Sigmoid colon (tissue), 4 donors: ENCODE results near the gene TRAIP.

Source experiments
- CTCF ChIP-seq, 4 experiments: fragments of 450-650 bp in 3 of 4; fragments of 200-600 bp in 1 of 4; IDR thresholded peaks; one replicate each; pipeline ENCODE4 v1.5.1; 2016 to 2019; ENCODE audit warnings: antibody characterized with exemption in 4 of 4, mild to moderate bottlenecking in 3 of 4, moderate library complexity in 2 of 4
- POLR2A ChIP-seq, 2 donors: fragments of 450-650 bp; IDR thresholded peaks; one replicate each; pipeline ENCODE4 v1.6.1; 2016; ENCODE audit warnings: antibody characterized with exemption in 2 of 2, mild to moderate bottlenecking in 2 of 2, moderate library complexity in 2 of 2
- POLR2AphosphoS5 ChIP-seq, 4 donors: sonication (generic); formaldehyde crosslinking; IDR thresholded peaks; one replicate each; pipeline ENCODE4 v1.6.1; 2017; ENCODE audit warnings: antibody characterized with exemption in 4 of 4

GRCh38 chr3:49864505-49864904 is 8.1 kb upstream of the TRAIP start:
- no peak for TF ChIP-seq CTCF (IDR thresholded peaks at IDR 0.05)
- no peak for TF ChIP-seq POLR2A (IDR thresholded peaks at IDR 0.05)
- no peak for TF ChIP-seq POLR2AphosphoS5 (IDR thresholded peaks at IDR 0.05)
